NCI-H1930 (cell line): ENCODE data around the gene PLCB3.
"Not testable (repeated sequence)": the region's sequence is repeated elsewhere in the genome, so short reads cannot be mapped to it uniquely, and the experiment has no call there.

Experiments
- DNase-seq, 2 experiments: peaks; one replicate each; lab custom pipeline; 2025; lab: John Stamatoyannopoulos, UW

PLCB3 gene

DNA sequence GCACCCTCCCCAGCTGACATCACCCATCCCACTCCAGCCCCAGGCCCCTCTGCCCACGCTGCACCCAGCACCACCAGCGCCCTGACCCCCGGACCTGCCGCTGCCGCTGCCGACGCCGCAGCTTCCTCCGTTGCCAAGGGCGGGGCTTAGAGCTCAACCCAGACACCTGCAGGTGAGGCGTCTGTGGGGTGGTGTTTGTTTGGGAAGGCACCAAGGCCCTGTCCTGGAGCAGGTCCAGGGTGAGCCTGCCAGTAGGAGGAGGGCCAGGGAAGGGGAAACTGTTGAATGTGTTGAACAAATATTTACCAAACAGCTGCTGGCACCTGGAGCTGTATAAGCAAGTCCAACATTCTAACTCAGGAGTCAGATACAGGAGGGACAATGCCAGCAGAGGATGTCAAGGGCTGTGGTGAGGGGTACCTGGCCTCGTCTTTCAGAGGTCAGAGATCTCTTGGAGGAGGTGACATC is 13.8 kb upstream of the PLCB3 start:
- DNase-seq = peak in 1 of 2 experiments; percentile 14

DNA sequence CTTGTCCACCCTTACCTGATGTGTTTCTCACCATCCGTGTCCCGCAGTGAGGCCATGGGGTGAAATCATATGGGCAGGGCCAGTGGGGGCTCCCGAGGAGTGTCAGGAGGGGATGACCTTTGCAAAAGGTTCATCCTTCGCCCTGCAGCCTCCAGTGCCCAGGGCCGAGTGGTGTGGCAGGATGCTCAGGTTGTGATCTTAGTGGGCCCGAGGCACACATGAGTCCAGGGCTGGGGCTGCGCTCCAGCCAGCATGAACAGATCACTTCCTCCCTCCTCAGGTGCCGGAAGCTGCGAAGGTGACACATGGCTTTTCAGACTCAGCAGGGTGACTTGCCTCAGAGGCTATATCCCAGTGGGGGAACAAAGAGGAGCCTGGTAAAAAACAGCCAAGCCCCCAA is 13.3 kb upstream of the PLCB3 start:
- no peak for DNase-seq

DNA sequence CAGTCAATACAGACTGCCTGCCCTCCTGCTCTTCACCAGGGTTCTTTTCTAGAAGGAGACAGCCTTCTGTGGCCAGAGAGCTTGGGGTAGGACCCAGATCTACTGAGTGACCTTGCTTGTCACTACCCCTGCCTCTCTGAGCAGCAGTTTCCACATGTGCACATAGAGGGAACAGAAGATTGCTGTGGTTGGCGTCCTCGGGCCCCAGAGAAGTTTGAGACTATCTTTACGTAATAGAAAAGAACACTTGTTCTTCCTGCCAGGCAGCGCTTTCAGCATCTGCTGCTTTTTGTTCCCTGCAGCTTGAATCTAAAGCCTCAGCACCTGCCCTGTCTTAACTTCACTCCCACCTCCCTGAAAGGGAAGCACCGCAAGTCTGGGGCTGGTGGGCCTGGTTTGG is 12.3 kb upstream of the PLCB3 start:
- DNase-seq = no peak

DNA sequence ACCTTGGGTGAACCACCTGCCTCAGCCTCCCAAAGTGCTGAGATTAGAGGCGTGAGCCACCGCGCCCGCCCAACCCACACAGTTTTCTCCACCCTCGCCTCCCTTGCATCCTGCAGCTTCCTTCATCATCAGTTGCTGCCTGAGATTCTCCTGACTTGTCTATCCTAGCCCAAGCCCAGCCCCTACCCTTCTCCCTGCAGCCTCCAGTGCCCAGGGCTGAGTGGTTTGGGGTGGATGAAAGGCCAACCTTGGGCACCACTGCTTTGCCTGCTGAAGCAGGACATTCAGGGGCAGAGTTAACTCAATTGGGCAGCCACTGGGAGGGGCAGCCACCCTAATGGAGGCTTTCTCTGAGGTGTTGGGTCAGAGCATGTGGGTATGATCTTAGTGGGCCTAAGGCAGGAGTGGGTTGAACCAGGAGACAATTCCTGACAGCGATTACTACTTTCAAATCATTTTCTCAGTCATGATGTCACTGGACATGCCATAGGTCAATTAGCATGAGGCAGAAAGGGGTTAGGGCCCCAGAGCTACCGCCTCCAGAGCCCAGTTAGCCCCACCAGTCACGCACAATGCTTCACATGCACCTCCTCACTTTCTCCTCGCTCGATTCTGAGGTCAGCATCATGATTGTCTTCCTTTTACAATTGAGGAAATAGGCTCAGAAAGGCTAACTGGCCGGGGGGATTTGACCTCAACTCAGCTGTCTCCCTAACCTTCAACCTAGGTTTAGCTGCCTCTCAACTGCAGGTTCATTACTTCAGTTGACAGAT is 11.5 kb upstream of the PLCB3 start:
- no peak for DNase-seq

GRCh38 chr11:64240435-64241240 is 10.7 kb upstream of the PLCB3 start, which contains the start of gene FKBP2:
FKBP2 (plus strand) TSS chr11:64241095; CDS start chr11:64242388, 1,293 bp downstream.
- DNase-seq = peak; percentile 93 to 98

- DNase-seq = peak; percentile 97
Measured at GRCh38 chr11:64241241-64241490, 10.2 kb upstream of the PLCB3 start.

DNA sequence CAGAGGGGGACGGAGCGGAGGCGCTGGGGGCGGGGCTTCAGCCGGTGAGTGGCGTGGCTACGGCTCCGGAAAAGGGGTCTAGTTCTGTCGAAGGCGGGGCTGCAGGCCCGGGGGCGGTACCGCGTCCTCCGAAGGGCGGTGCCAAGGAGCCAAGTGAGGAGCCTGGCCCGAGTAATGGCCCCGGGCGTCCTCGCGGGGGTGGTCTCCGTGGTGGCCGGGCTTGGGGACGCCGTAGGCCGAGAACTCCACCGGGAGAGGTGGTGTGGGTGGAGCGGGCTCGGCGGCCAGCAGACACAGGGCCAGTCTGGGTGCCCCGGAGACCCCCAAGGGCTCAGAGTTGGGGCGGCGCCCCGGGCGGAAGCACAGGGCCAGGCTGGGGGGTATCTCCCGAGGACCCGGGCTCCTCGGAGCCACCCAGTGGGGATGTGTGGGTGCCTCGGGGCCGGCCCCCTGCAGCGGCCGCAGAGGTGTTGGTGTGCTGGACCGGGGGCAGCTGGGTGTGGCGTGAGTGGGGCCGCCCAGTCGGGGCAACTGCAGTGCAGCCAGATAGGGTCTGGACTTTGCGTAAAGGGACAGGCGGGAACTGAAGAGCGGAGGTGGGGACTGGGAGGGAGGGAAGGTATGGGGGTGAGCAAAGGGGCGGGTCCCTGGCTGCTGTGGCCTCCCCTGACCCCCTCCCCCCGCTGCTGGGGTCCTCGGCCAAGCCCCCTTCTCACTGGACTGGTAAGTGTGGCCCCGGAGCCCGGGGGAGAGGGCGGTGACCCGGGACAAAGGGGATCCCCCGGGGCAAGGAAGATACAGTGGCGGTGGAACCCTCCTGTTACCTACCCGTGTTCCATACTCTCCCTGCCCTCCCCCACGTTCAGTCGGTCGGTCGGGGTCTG is 9.6 kb upstream of the PLCB3 start:
- DNase-seq = no peak

GRCh38 chr11:64243236-64243854 is 8.0 kb upstream of the PLCB3 start:
- no peak for DNase-seq

DNA sequence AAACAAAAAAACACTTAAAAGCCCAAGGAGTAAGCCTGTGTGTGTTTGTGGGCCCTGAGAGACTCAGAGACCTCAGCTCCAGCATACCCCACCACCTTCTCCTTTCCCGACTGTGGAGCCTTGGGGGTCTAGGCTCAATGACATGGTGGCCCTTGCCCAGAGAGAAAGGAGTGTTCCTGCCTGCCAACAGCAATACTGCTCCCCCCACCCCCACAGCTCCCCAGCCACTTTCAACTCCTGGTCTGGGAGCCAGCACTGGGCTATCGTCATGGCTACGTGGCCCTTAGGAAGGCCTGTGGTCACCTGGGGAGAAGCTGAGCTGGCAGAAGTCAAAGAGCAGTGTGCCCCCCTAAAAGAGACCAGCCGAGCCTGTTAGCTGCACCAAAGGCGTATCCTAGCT is 7.2 kb upstream of the PLCB3 start:
- no peak for DNase-seq

GRCh38 chr11:64244966-64245365 is 6.4 kb upstream of the PLCB3 start:
- DNase-seq = no peak

GRCh38 chr11:64245401-64245796 is 5.9 kb upstream of the PLCB3 start:
- DNase-seq = no peak

GRCh38 chr11:64245797-64246620 is 5.3 kb upstream of the PLCB3 start:
- no peak for DNase-seq

DNA sequence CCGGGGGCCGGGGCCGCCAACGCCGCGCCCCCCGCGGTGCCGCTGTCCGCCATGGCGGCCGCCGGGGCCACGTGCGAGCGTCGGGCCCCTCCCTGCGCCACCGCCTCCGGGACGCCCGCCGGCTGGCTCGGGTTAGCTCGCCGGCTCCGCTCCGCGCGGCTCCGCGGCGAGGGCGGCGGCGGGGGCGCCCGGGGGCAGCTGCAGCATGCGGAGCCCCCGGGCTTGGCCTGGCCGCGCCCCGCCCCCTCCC is 4.8 kb upstream of the PLCB3 start:
- not testable (repeated sequence) for DNase-seq

DNA sequence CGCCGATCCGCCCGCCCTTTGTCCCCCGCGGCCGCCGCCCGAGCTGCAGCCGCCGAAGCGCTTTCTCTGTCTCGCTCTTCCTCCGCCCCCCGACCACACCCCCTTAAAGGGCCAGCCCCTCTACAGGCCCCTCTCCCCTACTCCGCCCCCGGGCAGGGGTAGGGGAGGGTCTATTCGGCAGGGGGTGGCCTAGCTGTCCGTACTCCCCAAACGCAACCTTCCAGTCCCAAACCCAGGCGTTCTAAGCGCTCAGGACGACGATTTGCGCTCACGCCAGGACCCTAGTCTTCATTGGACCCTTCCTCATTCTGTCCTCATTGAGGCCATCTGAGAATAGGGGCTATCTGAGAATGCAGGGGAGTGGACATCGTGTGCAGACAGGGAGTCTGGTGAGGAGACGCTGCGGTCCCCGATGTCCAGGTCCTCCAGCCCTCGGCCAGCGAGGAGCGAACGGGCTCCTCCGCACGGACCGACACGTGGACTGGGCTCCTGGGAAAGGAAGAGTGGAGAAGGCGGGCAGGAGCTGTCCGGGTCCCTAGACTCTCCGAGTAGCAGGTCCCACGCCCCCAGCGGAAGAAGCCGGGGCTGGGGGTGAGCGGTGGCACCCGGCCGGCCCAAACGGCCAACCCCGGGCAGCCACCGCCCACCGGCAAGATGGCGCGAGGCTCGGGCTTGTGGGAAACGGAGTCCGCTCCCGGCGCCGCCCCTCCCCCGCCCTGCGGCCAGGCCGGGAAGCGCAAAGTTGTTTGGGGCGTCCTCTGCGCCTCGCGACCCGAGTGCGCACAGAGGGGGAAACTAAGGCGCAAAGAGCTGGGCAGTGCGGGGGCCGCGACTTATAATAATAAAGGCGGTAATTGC is 4.2 kb upstream of the PLCB3 start, which contains the start of gene PPP1R14B:
Gene PPP1R14B (minus strand): TSS at position 73 of the 858 bp plus-strand sequence. CDS start 270 bp downstream, outside the sequence.
- DNase-seq = peak; percentile 91 to 92

- no peak for DNase-seq
Measured at GRCh38 chr11:64247729-64248531, 3.4 kb upstream of the PLCB3 start.

GRCh38 chr11:64248578-64248977 is 2.8 kb upstream of the PLCB3 start:
- no peak for DNase-seq

GRCh38 chr11:64249038-64249437 is 2.3 kb upstream of the PLCB3 start:
- no peak for DNase-seq

- DNase-seq = no peak
Measured at GRCh38 chr11:64249563-64250414, 1.5 kb upstream of the PLCB3 start.
